ENCODE results near the gene DHRS7. TPM values are rescaled to one million over a fixed set of nuclear protein-coding genes. Genes with fewer than 3 reads are reported as not detected.

Gene DHRS7
- total and polyA plus RNA-seq, 2 donors (not counting 3 experiments of a cell fraction or from before 2014, with no cell fraction given): 28.6 to 29.3 TPM

GRCh38 chr14:60206249-60206670 lies 41.1 kb upstream of the DHRS7 start:
- dilution Hi-C loops (cut with MboI; ENCODE audit: extremely low pct_ligation_motif_present, low sequenced_read_pairs): no loop called here
- no peak overlapping the region for H3K4me3 ChIP-seq (replicated peaks in 1 of 3; ENCODE audit: insufficient read depth in 1 of 3, low read depth in 1 of 3, low read length in 3 of 3)
- intact Hi-C loops (cut with micrococcal nuclease): no loop called here
- FAIRE-seq: no peak
- H3K27ac ChIP-seq (ENCODE audit: insufficient read depth, low read depth, low read length): no peak overlapping the region
- H3K79me2 ChIP-seq (ENCODE audit: control insufficient read depth, insufficient read depth, low read length): no peaks in the 10 kb centered on the region
- peaks cover 3 to 6% of the 10 kb centered on the region in 2 experiments for H3K27me3 ChIP-seq (ENCODE audit: control insufficient read depth in 2 of 2, insufficient read depth in 2 of 2, low read length in 2 of 2)
- no peaks in the 10 kb centered on the region for H3K9me1 ChIP-seq (replicated peaks; ENCODE audit: control insufficient read depth, extremely low read depth, insufficient read depth, low read length)
- ChIA-PET CTCF (interaction anchor here (0.8 to 1.3 kb wide), 3 partner anchors 22 to 241 kb away, joined by 3 read pairs; no protein-coding TSS in a partner anchor), POLR2A (no interaction called here)
- H3K9me3 ChIP-seq (replicated peaks; ENCODE audit: control insufficient read depth, insufficient read depth, low read length): no peaks in the 10 kb centered on the region
- no peak overlapping the region for H2AFZ ChIP-seq (ENCODE audit: low read depth, low read length)
- H3K4me2 ChIP-seq (ENCODE audit: insufficient read depth, low read length): no peak overlapping the region
- no peaks in the 10 kb centered on the region for H3K4me1 ChIP-seq (ENCODE audit: control insufficient read depth, extremely low read depth, insufficient read depth, low read length)
- no peak overlapping the region for H3K9ac ChIP-seq (replicated peaks; ENCODE audit: extremely low read depth, insufficient read depth, low read length)
- TF ChIP-seq GATA2 (IDR thresholded peaks at IDR 0.05; ENCODE audit: insufficient read depth, insufficient read length, low read depth, low read length): no peak
- no peak for TF ChIP-seq POLR2AphosphoS5 (IDR thresholded peaks at IDR 0.05; ENCODE audit: insufficient read depth, low read depth, low read length)
- no peak for TF ChIP-seq POLR2A (IDR thresholded peaks at IDR 0.05; ENCODE audit: low read depth, low read length)
- TF ChIP-seq EZH2 (IDR thresholded peaks at IDR 0.05; ENCODE audit: borderline replicate concordance, low read depth, low read length, severe bottlenecking): no peak
- no peak for TF ChIP-seq FOS (IDR thresholded peaks at IDR 0.05; ENCODE audit: borderline replicate concordance, insufficient read depth, low read length)
- TF ChIP-seq CTCF (IDR thresholded peaks at IDR 0.05; ENCODE audit: extremely low read depth in 1 of 2, insufficient read depth in 1 of 2, low read depth in 1 of 2, low read length in 2 of 2): no peak
- TF ChIP-seq JUN (IDR thresholded peaks at IDR 0.05; ENCODE audit: borderline replicate concordance, insufficient read depth, insufficient read length, low read depth): no peak
- TF ChIP-seq MYC (IDR thresholded peaks at IDR 0.05; ENCODE audit: low read depth, low read length): no peak
- no peak for TF ChIP-seq MAX (IDR thresholded peaks at IDR 0.05; ENCODE audit: insufficient read depth, insufficient read length)
- no peak for DNase-seq (ENCODE audit: low read depth, low spot score)
- H3K36me3 ChIP-seq (ENCODE audit: control insufficient read depth in 2 of 2, extremely low read depth in 1 of 2, insufficient read depth in 2 of 2, low read length in 2 of 2): no peaks in the 10 kb centered on the region
- BruUV-seq (replicated peaks): no TSS peak
- no peaks in the 10 kb centered on the region for H4K20me1 ChIP-seq (replicated peaks; ENCODE audit: control insufficient read depth, extremely low read depth, insufficient read depth, low read length)
